Loucy (cell line): Measurements from ENCODE around the gene TAGAP.

Experiments
- CTCF ChIP-seq: fragments of 200-600 bp; sonication (generic); conservative IDR thresholded peaks from 2 replicates; pipeline ENCODE4 v1.5.1; 2014; ENCODE audit warnings: mild to moderate bottlenecking, antibody characterized with exemption, low read length
- EZH2phosphoT487 ChIP-seq: fragments of 200-600 bp; IDR thresholded peaks from 2 replicates; pipeline ENCODE4 v1.6.1; 2018; ENCODE audit warnings: antibody characterized with exemption, mild to moderate bottlenecking, moderate library complexity, borderline replicate concordance

DNA sequence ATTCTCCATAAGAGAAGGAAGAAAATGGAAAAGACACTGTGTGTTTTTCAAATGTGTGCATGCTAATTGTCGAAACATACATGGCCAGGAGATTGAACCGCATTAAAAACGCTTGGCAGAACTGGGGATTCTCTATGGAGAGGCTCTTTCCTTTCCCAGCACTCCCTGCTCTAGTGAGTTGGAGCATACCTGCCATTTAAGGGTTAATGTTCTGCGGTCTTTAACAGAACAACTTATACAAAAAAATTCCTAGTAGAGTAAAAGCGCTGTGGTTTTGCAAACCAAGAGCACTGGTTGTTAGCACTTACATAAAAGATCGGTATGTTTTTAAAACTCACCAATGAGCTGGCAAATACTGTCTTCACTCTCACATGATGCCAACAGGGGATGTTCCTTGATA, 1.5 kb downstream of the TAGAP start:
- TF ChIP-seq CTCF: no peak
- TF ChIP-seq EZH2phosphoT487: no peak
